Inferior parietal cortex (tissue), 1 donor: ENCODE measurements around the gene ADGRG2.

Experiments used
- DNase-seq: peaks from one replicate; pipeline ENCODE4 v3.0.0-alpha.2; 2016; ENCODE audit errors: extremely low spot score

ADGRG2 gene

DNA sequence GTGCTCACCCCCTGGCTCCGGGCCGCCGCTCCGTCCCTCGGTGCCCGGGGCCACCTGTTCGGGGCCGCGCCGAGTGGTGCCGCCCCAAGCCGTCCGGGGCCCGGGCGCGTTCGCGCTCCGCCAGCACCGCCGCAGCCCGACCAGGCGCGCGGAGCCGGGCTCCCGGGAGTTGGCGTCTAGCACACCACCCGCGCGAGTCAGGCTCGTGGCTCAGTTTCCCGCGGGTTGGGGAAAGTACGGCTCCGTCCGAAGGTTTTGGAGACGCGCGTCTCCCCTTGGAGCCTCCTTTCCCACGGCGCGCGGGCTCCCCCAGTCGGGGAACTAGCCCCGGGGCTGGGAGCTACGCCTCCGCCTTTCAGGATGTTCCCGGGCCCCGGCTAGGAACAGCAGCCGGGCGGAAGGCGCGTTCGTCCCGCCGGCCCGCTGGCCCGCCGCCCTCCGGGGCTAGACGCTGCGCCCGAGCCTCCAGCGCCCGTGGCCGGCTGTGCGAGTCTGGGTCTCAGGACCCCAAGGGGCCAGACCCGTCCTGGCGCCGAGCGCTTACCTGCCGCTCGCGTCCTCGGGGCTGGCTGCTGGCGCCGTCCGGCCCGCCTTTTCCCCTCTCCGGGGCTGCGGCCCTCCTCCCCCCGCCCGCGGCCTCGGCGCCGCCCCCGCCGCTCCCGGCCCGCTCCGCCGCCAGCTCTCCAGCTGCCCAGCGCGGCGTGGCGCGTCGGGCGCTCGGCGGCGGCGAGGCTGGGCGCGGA is at the start of gene ADGRG2:
Gene ADGRG2 (minus strand): TSS at position 571 of the 743 bp plus-strand sequence. CDS start 53,634 bp downstream, outside the sequence.
- DNase-seq, result no peak

DNA sequence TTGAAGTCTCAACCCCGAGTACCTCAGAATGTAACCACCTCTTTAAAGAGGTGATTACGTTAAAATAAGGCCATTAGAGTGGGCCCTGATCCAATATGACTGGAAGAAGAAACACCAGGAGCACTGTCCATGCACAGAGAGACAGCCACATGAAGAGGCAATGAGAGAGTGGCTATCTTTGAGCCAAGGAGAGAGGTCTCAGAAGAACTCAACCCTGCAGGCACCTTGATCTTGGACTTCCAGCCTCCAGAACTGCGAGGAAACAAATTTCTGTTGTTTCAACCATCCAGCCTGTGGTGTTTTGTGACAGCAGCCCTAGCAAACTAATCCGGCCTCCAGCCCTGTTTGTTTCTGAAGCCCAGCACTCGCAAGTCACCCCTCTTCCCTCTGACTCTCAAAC is 46.3 kb upstream of the ADGRG2 start:
- no peak for DNase-seq

- DNase-seq, result no peak
These were observed 40.6 kb upstream of the ADGRG2 start for GRCh38 chrX:19162851-19163250.

DNA sequence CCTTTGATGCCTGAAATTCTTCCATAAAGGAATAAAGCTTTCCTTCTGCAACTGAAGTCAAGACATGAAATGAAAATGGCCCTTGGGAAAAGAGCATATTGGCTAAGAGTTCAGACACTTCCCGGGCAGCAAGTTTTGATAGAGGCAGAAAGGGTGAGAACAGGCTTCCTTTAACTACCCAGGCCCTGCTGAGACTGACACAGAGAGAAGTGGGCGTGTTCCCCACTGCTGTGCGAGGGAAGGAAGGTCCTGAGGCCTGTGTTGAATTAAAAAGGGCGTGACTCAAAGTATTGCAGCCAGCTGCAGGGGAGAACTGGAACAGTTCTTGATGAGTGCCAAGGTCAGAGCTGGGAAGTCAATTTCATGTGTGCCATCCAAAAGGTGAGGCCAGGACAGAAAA is 33.9 kb upstream of the ADGRG2 start:
- DNase-seq, result no peak

GRCh38 chrX:19152762-19153161 is 30.5 kb upstream of the ADGRG2 start:
- DNase-seq, result no peak

DNA sequence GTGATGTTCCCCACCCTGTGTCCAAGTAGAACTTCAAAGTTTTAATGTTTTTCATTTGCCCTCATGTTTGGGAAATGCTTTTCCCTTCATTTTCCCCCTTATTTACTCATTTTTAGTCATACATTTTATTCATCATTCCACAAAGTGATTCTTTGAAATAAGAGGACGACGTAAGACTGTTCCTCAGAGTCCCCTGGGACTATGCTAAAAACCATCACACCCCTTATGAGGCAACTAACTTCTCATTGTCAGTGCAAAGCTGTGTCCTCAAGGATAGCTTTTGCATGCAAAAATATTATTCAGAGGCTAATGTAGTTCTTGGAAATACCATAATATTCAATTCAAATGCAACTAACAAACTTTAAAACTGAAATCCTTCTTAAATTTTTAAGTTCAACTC is 14.8 kb upstream of the ADGRG2 start:
- DNase-seq, result no peak

GRCh38 chrX:19133784-19134183 is 11.5 kb upstream of the ADGRG2 start:
- no peak for DNase-seq

DNA sequence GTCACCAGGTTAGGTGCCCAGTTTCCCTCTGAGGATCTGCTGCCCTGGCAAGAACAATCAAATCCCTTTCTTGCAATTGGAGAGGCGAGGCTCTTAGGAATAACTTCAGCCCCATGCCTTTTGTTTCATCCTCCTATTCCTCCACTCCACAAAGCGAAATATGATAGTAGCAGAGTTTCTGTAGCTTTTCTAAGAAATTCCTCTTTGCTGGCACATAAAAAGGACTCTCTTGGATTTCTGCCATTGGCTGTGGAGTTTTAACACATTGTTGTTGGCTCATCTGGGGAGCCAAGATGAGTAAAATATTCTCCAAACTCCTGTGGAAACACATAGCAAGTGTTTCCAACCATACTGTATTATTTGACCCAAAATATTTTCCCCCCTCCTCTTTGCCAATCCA is 11.0 kb upstream of the ADGRG2 start:
- peak; percentile 1 for DNase-seq

DNA sequence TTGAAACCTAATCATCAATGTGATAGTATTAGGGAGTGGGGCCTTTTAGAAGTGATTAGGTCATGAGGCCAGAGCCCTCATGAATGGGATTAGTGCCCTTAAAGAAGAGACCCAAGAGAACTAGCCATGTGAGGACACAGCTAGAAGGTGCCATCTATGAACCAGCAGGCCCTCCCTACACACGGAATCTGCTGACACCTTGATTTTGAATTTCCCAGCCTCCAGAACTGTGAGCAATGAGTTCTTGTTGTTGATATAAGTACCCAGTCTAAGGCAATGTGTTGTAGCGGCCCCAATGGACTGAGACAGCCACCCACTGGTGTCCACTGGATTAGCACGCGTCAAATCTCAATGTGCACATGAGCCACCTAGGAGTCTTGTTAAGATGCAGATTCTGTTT is 8.4 kb upstream of the ADGRG2 start:
- no peak for DNase-seq

GRCh38 chrX:19129694-19130093 is 7.4 kb upstream of the ADGRG2 start:
- no peak for DNase-seq

- no peak for DNase-seq
These were observed 5.4 kb upstream of the ADGRG2 start for GRCh38 chrX:19127649-19128168.

GRCh38 chrX:19122641-19123009 is 357 bp upstream of the ADGRG2 start:
- no peak for DNase-seq

GRCh38 chrX:19121466-19121865 is 802 bp downstream of the ADGRG2 start:
- no peak for DNase-seq

DNA sequence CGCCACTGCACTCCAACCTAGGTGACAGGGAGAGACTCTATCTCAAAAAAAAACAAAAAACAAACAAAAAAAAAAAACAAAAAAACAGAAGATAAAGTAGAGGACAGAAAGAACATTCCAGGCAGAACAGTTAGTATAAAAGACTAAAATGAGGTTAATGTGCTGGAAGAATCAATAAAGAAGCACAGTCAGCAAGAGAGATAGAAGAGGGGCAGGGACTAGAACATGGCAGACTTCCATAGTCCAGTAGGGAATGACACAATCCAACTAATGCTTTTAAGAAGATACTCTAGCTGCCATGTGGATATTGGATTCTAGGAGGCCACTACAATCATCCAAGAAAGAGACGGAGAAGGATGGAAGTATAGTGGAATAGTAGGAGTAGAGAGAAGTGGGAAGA is 11.6 kb downstream of the ADGRG2 start:
- no peak for DNase-seq

- no peak for DNase-seq
These were observed 15.2 kb downstream of the ADGRG2 start for GRCh38 chrX:19107035-19107434.

DNA sequence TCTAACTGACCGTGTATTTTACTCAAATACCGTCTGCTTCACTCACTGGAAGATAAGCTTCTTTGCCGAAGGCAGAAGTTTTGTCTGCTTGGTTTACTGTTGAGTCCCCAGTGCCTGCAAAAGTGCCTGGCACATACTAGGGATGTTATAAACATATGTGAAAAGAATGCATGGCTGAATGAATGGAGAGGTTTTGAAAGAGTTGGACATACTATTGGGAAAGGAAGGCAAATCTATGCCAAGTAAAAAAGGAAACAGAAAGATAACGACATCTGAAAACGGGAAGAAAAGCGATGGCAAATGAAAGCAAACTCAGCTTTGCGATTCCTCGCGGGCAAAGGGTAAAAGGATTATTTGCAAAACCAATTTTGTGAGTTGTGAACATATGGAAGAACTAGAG is 21.7 kb downstream of the ADGRG2 start:
- DNase-seq, result no peak

DNA sequence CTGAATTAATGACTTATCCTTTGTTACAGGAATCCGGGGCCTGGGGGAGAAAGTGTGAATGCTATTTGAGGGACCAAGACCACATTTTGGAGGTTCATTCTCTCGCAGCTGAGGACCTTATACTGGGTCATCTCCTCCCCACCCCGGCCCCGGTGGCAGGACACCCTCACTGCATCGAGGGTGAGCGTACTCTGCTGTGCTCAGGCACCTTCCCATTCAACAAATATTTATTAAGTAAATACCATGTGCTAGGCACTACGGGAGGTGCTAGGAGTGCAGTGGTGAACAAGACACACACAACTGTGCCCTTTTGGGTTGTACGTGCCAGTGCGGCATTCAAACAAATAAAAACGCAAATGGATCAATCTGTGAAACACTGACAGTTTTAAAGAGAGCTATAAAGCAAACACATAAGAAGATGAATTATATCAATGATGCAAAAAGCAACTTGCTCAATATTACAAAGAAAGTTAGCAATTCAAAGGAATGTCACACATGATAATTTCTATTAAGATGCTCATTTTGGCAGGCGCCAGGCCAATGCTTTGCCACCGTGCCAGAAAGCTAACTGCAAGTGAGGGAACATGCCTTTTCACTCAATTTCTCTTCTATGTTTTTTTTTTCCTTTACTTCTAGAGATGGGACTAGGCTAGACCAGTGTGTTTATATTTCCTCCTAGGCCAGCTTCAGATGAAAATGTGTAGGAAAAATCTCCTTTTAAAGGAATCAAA is 24.6 kb downstream of the ADGRG2 start:
- DNase-seq, result no peak

DNA sequence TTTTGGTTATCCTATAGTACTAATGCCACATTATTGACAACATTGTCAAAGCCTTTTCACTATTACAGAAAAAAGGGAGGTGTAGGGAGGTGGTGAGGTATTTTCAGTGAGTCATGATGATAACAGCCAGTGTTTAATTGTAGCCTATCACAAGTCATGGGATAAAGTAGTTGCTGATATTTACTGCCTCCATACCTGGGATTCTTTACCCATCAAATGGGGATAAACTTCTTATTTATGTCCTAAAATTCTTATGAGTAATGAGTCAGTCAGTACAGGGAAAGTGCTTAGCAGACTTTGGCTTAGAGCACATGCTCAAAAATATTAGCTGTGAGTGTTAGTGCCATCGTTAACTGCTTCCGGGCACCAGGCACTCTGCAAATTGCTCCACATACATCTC is 25.7 kb downstream of the ADGRG2 start:
- no peak for DNase-seq

- no peak for DNase-seq
These were observed 27.6 kb downstream of the ADGRG2 start for GRCh38 chrX:19094654-19095053.

- no peak for DNase-seq
These were observed 30.7 kb downstream of the ADGRG2 start for GRCh38 chrX:19091596-19091995.

GRCh38 chrX:19089555-19090040 is 32.7 kb downstream of the ADGRG2 start:
- no peak for DNase-seq

DNA sequence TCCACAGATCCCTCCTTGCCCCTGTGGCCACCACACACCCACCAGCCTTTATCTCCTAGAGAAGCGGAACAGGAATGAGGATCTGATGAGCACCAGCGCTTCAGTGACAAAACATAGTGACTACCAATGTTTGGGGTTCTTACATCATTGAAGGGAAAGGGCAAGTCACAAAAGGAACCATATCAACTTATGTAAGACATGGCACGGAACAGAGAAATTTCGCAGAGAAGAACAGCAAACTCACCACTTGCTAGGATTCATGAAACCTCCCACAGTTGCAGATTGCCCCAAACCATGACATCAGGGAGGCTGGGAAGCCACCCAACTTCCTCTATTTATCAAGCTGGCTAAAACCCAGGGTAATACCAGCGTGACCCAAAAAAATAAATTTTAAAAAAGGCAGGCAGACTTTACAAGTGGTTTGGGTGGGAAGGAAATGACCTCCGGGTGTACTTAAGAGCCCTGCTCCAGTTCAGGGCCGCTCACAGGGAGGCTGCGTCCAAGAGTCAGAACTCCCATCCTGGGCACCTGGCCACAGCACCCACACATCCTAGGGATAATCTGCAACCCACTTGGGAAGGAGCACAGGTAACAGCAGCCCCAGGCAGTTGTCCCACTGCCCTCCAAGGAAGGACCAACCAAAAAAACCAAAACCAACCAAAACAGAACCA is 36.0 kb downstream of the ADGRG2 start:
- DNase-seq, result no peak
